Liver (tissue), 3 donors: Measurements from ENCODE around the gene ATF6B.

Experiments used
- ATF3 ChIP-seq: IDR thresholded peaks from 2 replicates; pipeline ENCODE4 v1.6.1; 2016; ENCODE audit warnings: antibody characterized with exemption
- EGR1 ChIP-seq, 2 donors: IDR thresholded peaks; 2 replicates each; pipeline ENCODE4 v1.6.1; 2016 to 2018; ENCODE audit warnings: antibody characterized with exemption in 2 of 2, low read depth in 2 of 2
- GABPA ChIP-seq, 2 donors: IDR thresholded peaks in 1 of 2; conservative IDR thresholded peaks in 1 of 2; 2 replicates each; pipeline ENCODE4 v1.6.1; 2016; ENCODE audit warnings: antibody characterized with exemption in 2 of 2, mild to moderate bottlenecking in 1 of 2, moderate library complexity in 1 of 2
- HNF4A ChIP-seq, 2 donors: conservative IDR thresholded peaks; 2 replicates each; pipeline ENCODE4 v1.6.1; 2016; ENCODE audit warnings: antibody characterized with exemption in 2 of 2, mild to moderate bottlenecking in 2 of 2
- HNF4G ChIP-seq: IDR thresholded peaks from 2 replicates; pipeline ENCODE4 v1.6.1; 2016; ENCODE audit warnings: antibody characterized with exemption
- MAX ChIP-seq: IDR thresholded peaks from 2 replicates; pipeline ENCODE4 v1.6.1; 2016; ENCODE audit warnings: antibody characterized with exemption
- RAD21 ChIP-seq, 2 donors: IDR thresholded peaks; 2 replicates each; pipeline ENCODE4 v1.6.1; 2016; ENCODE audit warnings: antibody characterized with exemption in 2 of 2, mild to moderate bottlenecking in 2 of 2
- RXRA ChIP-seq, 2 donors: IDR thresholded peaks; 2 replicates each; pipeline ENCODE4 v1.6.1; 2017 to 2018; ENCODE audit warnings: antibody characterized with exemption in 2 of 2, mild to moderate bottlenecking in 1 of 2
- SP1 ChIP-seq: IDR thresholded peaks from 2 replicates; pipeline ENCODE4 v1.6.1; 2018; ENCODE audit warnings: antibody characterized with exemption, mild to moderate bottlenecking
- TAF1 ChIP-seq: conservative IDR thresholded peaks from 2 replicates; pipeline ENCODE4 v1.6.1; 2016; ENCODE audit warnings: antibody characterized with exemption, mild to moderate bottlenecking
- YY1 ChIP-seq: IDR thresholded peaks from 2 replicates; pipeline ENCODE4 v1.6.1; 2016; ENCODE audit warnings: antibody characterized with exemption, mild to moderate bottlenecking
- ZBTB33 ChIP-seq: IDR thresholded peaks from 2 replicates; pipeline ENCODE4 v1.6.1; 2016; ENCODE audit warnings: antibody characterized with exemption
- TF ChIP-seq, protein P1 (sequence below): fragments of 150-350 bp; IDR thresholded peaks from 2 replicates; pipeline ENCODE4 v1.5.1; 2017; ENCODE audit warnings: improper control_type of control experiment, low read depth, low read length; ENCODE audit not compliant: missing input control
- TF ChIP-seq, protein P2 (sequence below): IDR thresholded peaks from 2 replicates; pipeline ENCODE4 v1.6.1; 2016; ENCODE audit warnings: antibody characterized with exemption, mild to moderate bottlenecking
- donor health status: healthy.
- donor health status: healthy.

DNA sequence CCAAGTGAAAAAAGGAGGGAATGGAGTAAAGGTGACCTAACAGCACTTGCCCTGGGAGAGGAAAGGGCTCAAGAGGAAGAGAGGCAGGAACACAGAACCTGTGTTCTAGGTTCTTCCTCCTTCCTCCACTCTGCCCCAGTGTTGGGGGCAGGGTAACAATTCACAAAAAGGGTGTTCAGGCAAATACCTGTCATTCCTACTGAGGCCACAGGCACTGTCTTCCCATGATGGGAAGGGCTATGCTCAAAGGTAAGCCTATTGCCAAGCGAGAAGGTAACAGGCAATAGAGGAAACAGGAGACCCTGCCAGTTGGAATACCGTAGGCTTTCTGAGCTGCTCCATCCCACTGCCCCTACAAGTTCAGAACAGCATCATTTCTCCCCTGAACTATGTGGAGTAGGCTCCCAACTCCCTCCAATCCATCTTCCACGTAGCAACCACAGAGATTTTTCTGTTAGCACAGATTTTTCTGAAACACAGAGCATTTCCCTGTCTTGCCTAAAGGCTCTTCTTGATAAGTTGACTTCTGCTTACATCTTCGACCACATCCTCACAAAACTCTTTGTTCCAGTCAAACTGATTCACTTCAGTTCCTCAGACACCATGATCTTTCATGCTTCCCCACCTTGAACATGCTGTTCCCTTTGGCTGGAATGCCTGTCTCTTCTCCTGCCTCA is 45.1 kb upstream of the ATF6B start:
- TF ChIP-seq GABPA (IDR thresholded peaks at IDR 0.05 in 1 of 2, conservative IDR thresholded peaks at IDR 0.05 in 1 of 2) (no peak), ATF3 (no peak), TAF1 (no peak), YY1 (no peak), EGR1 (IDR thresholded peaks at IDR 0.05; ENCODE audit: low read depth in 2 of 2) (no peak), ZBTB33 (no peak), SP1 (no peak), HNF4A (conservative IDR thresholded peaks at IDR 0.05) (no peak), RXRA (IDR thresholded peaks at IDR 0.05) (no peak), MAX (no peak), RAD21 (IDR thresholded peaks at IDR 0.05) (no peak), HNF4G (no peak)
- TF ChIP-seq, protein P1, sequence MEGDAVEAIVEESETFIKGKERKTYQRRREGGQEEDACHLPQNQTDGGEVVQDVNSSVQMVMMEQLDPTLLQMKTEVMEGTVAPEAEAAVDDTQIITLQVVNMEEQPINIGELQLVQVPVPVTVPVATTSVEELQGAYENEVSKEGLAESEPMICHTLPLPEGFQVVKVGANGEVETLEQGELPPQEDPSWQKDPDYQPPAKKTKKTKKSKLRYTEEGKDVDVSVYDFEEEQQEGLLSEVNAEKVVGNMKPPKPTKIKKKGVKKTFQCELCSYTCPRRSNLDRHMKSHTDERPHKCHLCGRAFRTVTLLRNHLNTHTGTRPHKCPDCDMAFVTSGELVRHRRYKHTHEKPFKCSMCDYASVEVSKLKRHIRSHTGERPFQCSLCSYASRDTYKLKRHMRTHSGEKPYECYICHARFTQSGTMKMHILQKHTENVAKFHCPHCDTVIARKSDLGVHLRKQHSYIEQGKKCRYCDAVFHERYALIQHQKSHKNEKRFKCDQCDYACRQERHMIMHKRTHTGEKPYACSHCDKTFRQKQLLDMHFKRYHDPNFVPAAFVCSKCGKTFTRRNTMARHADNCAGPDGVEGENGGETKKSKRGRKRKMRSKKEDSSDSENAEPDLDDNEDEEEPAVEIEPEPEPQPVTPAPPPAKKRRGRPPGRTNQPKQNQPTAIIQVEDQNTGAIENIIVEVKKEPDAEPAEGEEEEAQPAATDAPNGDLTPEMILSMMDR: no peak
- TF ChIP-seq, protein P2, sequence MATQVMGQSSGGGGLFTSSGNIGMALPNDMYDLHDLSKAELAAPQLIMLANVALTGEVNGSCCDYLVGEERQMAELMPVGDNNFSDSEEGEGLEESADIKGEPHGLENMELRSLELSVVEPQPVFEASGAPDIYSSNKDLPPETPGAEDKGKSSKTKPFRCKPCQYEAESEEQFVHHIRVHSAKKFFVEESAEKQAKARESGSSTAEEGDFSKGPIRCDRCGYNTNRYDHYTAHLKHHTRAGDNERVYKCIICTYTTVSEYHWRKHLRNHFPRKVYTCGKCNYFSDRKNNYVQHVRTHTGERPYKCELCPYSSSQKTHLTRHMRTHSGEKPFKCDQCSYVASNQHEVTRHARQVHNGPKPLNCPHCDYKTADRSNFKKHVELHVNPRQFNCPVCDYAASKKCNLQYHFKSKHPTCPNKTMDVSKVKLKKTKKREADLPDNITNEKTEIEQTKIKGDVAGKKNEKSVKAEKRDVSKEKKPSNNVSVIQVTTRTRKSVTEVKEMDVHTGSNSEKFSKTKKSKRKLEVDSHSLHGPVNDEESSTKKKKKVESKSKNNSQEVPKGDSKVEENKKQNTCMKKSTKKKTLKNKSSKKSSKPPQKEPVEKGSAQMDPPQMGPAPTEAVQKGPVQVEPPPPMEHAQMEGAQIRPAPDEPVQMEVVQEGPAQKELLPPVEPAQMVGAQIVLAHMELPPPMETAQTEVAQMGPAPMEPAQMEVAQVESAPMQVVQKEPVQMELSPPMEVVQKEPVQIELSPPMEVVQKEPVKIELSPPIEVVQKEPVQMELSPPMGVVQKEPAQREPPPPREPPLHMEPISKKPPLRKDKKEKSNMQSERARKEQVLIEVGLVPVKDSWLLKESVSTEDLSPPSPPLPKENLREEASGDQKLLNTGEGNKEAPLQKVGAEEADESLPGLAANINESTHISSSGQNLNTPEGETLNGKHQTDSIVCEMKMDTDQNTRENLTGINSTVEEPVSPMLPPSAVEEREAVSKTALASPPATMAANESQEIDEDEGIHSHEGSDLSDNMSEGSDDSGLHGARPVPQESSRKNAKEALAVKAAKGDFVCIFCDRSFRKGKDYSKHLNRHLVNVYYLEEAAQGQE: no peak
